Mucosa of descending colon (tissue), 3 donors: ENCODE measurements around the gene TUB. TPM values are rescaled to one million over a fixed set of nuclear protein-coding genes. Genes with fewer than 3 reads are reported as not detected.

ENCODE experiments used
- ATAC-seq: fragments of 200-7000 bp; cut with Tn5 transposase; one replicate; pipeline ENCODE4 v1.9.1; 2020; ENCODE audit warnings: mild to moderate bottlenecking, moderate library complexity
- DNase-seq, 3 donors: peaks; one replicate each; pipeline ENCODE4 v3.0.0-alpha.2; 2020
- H3K36me3 ChIP-seq: fragments of 200-600 bp; one replicate; pipeline ENCODE4 v1.8.0; 2021; ENCODE audit warnings: low read depth, mild to moderate bottlenecking
- H3K4me1 ChIP-seq: fragments of 200-600 bp; one replicate; pipeline ENCODE4 v1.8.0; 2021; ENCODE audit warnings: low read depth, mild to moderate bottlenecking
- H3K4me3 ChIP-seq: fragments of 200-600 bp; one replicate; pipeline ENCODE4 v1.8.0; 2021; ENCODE audit warnings: mild to moderate bottlenecking
- H3K9me3 ChIP-seq: fragments of 200-600 bp; one replicate; pipeline ENCODE4 v1.8.0; 2021; ENCODE audit warnings: mild to moderate bottlenecking
- CTCF ChIP-seq: fragments of 200-600 bp; IDR thresholded peaks from one replicate; pipeline ENCODE4 v1.8.0; 2022; ENCODE audit warnings: antibody characterized with exemption, mild to moderate bottlenecking
- intact Hi-C, 2 donors: fragments of 100-400 bp; cut with DNase I in 1 of 2; cut with micrococcal nuclease in 1 of 2; formaldehyde crosslinking; loops; one replicate each; pipeline versions ENCODE4 v1.11.0 to v1.11.1; 2022; cut with DNase I, micrococcal nuclease
- total RNA-seq, 3 donors: library from RNA; stranded (reverse); fragmentation: NEBNext Ultra II Directional in 2 of 3; extraction: Animal tissue kit (Norgen Biotek cat#: 25700) in 2 of 3; gene quantifications; one replicate each; pipeline versions ENCODE4 v1.2.1 to v1.2.4, GENCODE V29; 2021 to 2023
- donor health status: DM: no; HTN: no; CAD: no; lungs with moderate emphysema.
- donor health status: DM: no; HTN: no; CAD: no.
- donor health status: DM: no; HTN: yes; CAD: no.

The TUB gene
- total RNA-seq, 3 donors from 2014 or later: 0.58 to 10.4 (median 1.8) TPM

GRCh38 chr11:8086001-8086479 lies 5.0 kb downstream of the TUB start:
- Histone ChIP-seq H3K4me3 (no peak overlapping the region), H3K9me3 (no peaks in the 10 kb centered on the region), H3K4me1 (no peaks in the 10 kb centered on the region), H3K36me3 (no peaks in the 10 kb centered on the region)
- DNase-seq (no peak), ATAC-seq (no peak)
- no peak for TF ChIP-seq CTCF
- intact Hi-C loops: loop anchor here in 1 of 2 donors (2.0 kb wide), 1 partner anchor 27 kb away; no protein-coding TSS in a partner anchor

- no peak for TF ChIP-seq CTCF
- intact Hi-C loops: loop anchor here in 1 of 2 donors (2.0 kb wide), 1 partner anchor 26 kb away; no protein-coding TSS in a partner anchor
Measured at GRCh38 chr11:8086571-8086970, 5.6 kb downstream of the TUB start.

DNA sequence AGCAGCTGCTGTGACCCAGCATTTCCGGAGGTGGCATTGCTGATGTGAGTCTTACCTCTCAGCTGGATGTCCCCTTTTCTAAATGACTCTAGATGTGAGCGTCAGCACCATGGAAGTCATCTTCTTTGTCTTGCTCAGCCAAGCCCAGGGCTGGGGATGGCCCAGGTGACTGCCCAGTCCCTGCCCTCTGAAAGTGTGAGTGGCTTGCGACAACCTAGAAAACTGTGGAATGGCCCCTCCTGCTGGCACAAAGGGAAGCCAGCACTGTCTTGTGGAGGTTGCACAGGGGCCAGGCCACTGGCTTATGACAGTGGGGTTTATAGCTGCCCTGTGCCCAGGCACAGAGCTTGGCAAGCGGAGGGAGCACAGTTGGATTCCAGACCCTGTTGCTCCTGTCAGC lies 6.2 kb downstream of the TUB start:
- Histone ChIP-seq H3K4me3 (no peak overlapping the region), H3K9me3 (no peaks in the 10 kb centered on the region), H3K36me3 (no peaks in the 10 kb centered on the region), H3K4me1 (no peaks in the 10 kb centered on the region)
- intact Hi-C loops: loop anchor here in 1 of 2 donors (2.0 kb wide), 1 partner anchor 26 kb away; no protein-coding TSS in a partner anchor
- DNase-seq (no peak), ATAC-seq (peak; percentile 13)
- no peak for TF ChIP-seq CTCF

More at GRCh38 chr11:8086571-8086970, 5.6 kb downstream of the TUB start:
- Histone ChIP-seq H3K36me3 (no peaks in the 10 kb centered on the region), H3K9me3 (no peaks in the 10 kb centered on the region), H3K4me3 (no peak overlapping the region), H3K4me1 (no peaks in the 10 kb centered on the region)
- DNase-seq: no peak
- ATAC-seq: no peak

- intact Hi-C loops: loop anchor here in 1 of 2 donors (2.0 kb wide), 1 partner anchor 25 kb away; no protein-coding TSS in a partner anchor
- H3K36me3 ChIP-seq: no peaks in the 10 kb centered on the region
- no peak for ATAC-seq
- no peak for DNase-seq
- H3K4me3 ChIP-seq: no peak overlapping the region
- no peak for TF ChIP-seq CTCF
- no peaks in the 10 kb centered on the region for H3K9me3 ChIP-seq
- H3K4me1 ChIP-seq: no peaks in the 10 kb centered on the region
Measured at GRCh38 chr11:8087756-8088155, 6.7 kb downstream of the TUB start.

DNA sequence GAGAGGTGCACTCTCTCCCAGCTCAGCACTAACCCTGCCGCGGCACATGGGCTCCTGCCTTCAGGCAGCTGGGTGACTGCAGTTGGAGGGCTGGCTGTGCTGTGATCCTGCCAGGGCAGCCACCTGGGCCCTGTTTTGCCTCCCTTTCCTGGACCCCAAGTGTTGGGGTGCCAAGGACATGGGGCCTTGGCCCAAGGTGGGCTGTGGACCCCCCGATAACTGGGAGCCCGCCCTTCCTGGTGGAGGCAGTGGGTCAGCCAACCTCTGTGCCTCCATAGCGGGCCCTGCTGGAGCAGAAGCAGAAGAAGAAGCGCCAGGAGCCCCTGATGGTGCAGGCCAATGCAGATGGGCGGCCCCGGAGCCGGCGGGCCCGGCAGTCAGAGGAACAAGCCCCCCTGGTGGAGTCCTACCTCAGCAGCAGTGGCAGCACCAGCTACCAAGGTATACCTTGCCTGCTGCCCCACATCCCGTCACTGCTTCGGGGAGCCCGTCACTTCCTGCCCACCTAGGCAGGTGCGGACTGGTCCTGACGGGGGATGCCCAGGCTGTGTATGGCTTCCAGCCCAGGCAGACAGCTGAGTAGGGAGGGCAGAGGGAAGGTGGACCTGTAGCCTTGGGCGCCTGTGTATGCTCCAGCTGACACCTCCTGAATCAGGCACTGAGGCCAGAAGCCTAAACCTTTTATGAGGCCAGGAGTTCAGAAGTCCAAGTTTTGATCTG lies 8.9 kb downstream of the TUB start:
- H3K4me3 ChIP-seq: no peak overlapping the region
- no peak for TF ChIP-seq CTCF
- intact Hi-C loops: loop anchor here in 1 of 2 donors (5.0 kb wide), 2 partner anchors 53 to 73 kb away; no protein-coding TSS in a partner anchor
- no peak for ATAC-seq
- no peak for DNase-seq
- H3K4me1 ChIP-seq: no peaks in the 10 kb centered on the region
- no peaks in the 10 kb centered on the region for H3K9me3 ChIP-seq
- no peaks in the 10 kb centered on the region for H3K36me3 ChIP-seq
